Memory B cell (primary cell): Measurements from ENCODE around the gene SCN8A.
A peak's percentile ranks its signal among the peaks of the same experiment; 100 is the strongest.

Experiments used
- ATAC-seq: fragments of 150-1000 bp; cut with Tn5 transposase; 2 replicates; pipeline ENCODE4 v1.10.0; 2021; ENCODE audit warnings: low read depth, mild to moderate bottlenecking, moderate library complexity
- DNase-seq, 2 donors: peaks; one replicate each; pipeline ENCODE4 v3.0.0; 2022; ENCODE audit warnings: low spot score in 2 of 2
- H3K27ac Mint-ChIP-seq: one replicate; pipeline ENCODE4 v1.8.0; 2022; ENCODE audit warnings: mild to moderate bottlenecking, moderate library complexity, mixed read lengths
- H3K27me3 Mint-ChIP-seq: one replicate; pipeline ENCODE4 v1.8.0; 2022; ENCODE audit warnings: mixed read lengths
- H3K36me3 Mint-ChIP-seq: one replicate; pipeline ENCODE4 v1.8.0; 2022; ENCODE audit warnings: mild to moderate bottlenecking, mixed read lengths
- H3K4me1 Mint-ChIP-seq: one replicate; pipeline ENCODE4 v1.8.0; 2022; ENCODE audit warnings: mixed read lengths
- H3K4me3 Mint-ChIP-seq: one replicate; pipeline ENCODE4 v1.8.0; 2022; ENCODE audit warnings: mild to moderate bottlenecking, moderate library complexity, mixed read lengths
- H3K9me3 Mint-ChIP-seq: one replicate; pipeline ENCODE4 v1.8.0; 2022; ENCODE audit warnings: mixed read lengths

The SCN8A gene

GRCh38 chr12:51818086-51818485, 227.1 kb downstream of the SCN8A start:
- H3K4me3 Mint-ChIP-seq = no peak overlapping the region
- H3K9me3 Mint-ChIP-seq = no peaks in the 10 kb centered on the region
- H3K27me3 Mint-ChIP-seq = peaks cover 35% of the 10 kb centered on the region
- no peak for DNase-seq
- no peaks in the 10 kb centered on the region for H3K36me3 Mint-ChIP-seq
- no peak for ATAC-seq
- peaks cover 7% of the 10 kb centered on the region for H3K4me1 Mint-ChIP-seq
- H3K27ac Mint-ChIP-seq = no peak overlapping the region

GRCh38 chr12:51818566-51819300, 227.7 kb downstream of the SCN8A start:
- peaks cover 30% of the 10 kb centered on the region for H3K27me3 Mint-ChIP-seq
- H3K27ac Mint-ChIP-seq = no peak overlapping the region
- H3K9me3 Mint-ChIP-seq = no peaks in the 10 kb centered on the region
- H3K36me3 Mint-ChIP-seq = no peaks in the 10 kb centered on the region
- DNase-seq (no peak), ATAC-seq (no peak)
- peaks cover 7% of the 10 kb centered on the region for H3K4me1 Mint-ChIP-seq
- H3K4me3 Mint-ChIP-seq = no peak overlapping the region

GRCh38 chr12:51819736-51820525, 228.9 kb downstream of the SCN8A start:
- no peak for ATAC-seq

GRCh38 chr12:51820526-51821439, 229.8 kb downstream of the SCN8A start:
- ATAC-seq = peak; percentile 79
- peak; percentile 45 to 55 for DNase-seq
- Mint-ChIP-seq H3K9me3 (no peaks in the 10 kb centered on the region), H3K27ac (no peak overlapping the region), H3K36me3 (no peaks in the 10 kb centered on the region), H3K4me1 (peaks cover 4% of the 10 kb centered on the region), H3K27me3 (peaks cover 28% of the 10 kb centered on the region), H3K4me3 (peak overlapping the region; percentile 55)

More at GRCh38 chr12:51819736-51820525, 228.9 kb downstream of the SCN8A start:
- H3K27ac Mint-ChIP-seq = no peak overlapping the region
- H3K4me1 Mint-ChIP-seq = peaks cover 7% of the 10 kb centered on the region
- no peak for DNase-seq
- no peaks in the 10 kb centered on the region for H3K9me3 Mint-ChIP-seq
- no peaks in the 10 kb centered on the region for H3K36me3 Mint-ChIP-seq
- H3K4me3 Mint-ChIP-seq = peak overlapping the region; percentile 73
- peaks cover 29% of the 10 kb centered on the region for H3K27me3 Mint-ChIP-seq

GRCh38 chr12:51821440-51822260, 230.6 kb downstream of the SCN8A start:
- Mint-ChIP-seq H3K36me3 (no peaks in the 10 kb centered on the region), H3K4me1 (peaks cover 4% of the 10 kb centered on the region), H3K9me3 (no peaks in the 10 kb centered on the region), H3K4me3 (peak overlapping the region; percentile 39), H3K27ac (no peak overlapping the region), H3K27me3 (peaks cover 25% of the 10 kb centered on the region)
- DNase-seq = no peak
- peak; percentile 13 for ATAC-seq

- Mint-ChIP-seq H3K27me3 (peaks cover 22% of the 10 kb centered on the region), H3K4me1 (peaks cover 4% of the 10 kb centered on the region), H3K9me3 (no peaks in the 10 kb centered on the region), H3K4me3 (peak overlapping the region; percentile 14), H3K36me3 (no peaks in the 10 kb centered on the region), H3K27ac (no peak overlapping the region)
- no peak for DNase-seq
- no peak for ATAC-seq
Observed at GRCh38 chr12:51822261-51822616, 231.2 kb downstream of the SCN8A start.

GRCh38 chr12:51822956-51823355, 231.9 kb downstream of the SCN8A start:
- no peaks in the 10 kb centered on the region for H3K36me3 Mint-ChIP-seq
- H3K9me3 Mint-ChIP-seq = no peaks in the 10 kb centered on the region
- no peak overlapping the region for H3K27ac Mint-ChIP-seq
- H3K4me1 Mint-ChIP-seq = peaks cover 7% of the 10 kb centered on the region
- ATAC-seq (no peak), DNase-seq (no peak)
- H3K4me3 Mint-ChIP-seq = no peak overlapping the region
- H3K27me3 Mint-ChIP-seq = peaks cover 17% of the 10 kb centered on the region

GRCh38 chr12:51823875-51824565, 233.0 kb downstream of the SCN8A start:
- DNase-seq (no peak), ATAC-seq (no peak)
- H3K4me3 Mint-ChIP-seq = no peak overlapping the region
- H3K27ac Mint-ChIP-seq = no peak overlapping the region
- no peaks in the 10 kb centered on the region for H3K36me3 Mint-ChIP-seq
- peaks cover 14% of the 10 kb centered on the region for H3K4me1 Mint-ChIP-seq
- H3K27me3 Mint-ChIP-seq = peaks cover 16% of the 10 kb centered on the region
- no peaks in the 10 kb centered on the region for H3K9me3 Mint-ChIP-seq

- Mint-ChIP-seq H3K4me1 (peaks cover 10% of the 10 kb centered on the region), H3K9me3 (no peaks in the 10 kb centered on the region), H3K27me3 (peaks cover 17% of the 10 kb centered on the region), H3K36me3 (no peaks in the 10 kb centered on the region), H3K27ac (no peak overlapping the region), H3K4me3 (no peak overlapping the region)
- DNase-seq = no peak
- ATAC-seq = no peak
Observed at GRCh38 chr12:51825216-51825615, 234.2 kb downstream of the SCN8A start.

- no peak for ATAC-seq
- H3K27me3 Mint-ChIP-seq = peaks cover 17% of the 10 kb centered on the region
- no peaks in the 10 kb centered on the region for H3K9me3 Mint-ChIP-seq
- H3K27ac Mint-ChIP-seq = no peak overlapping the region
- DNase-seq = no peak
- no peaks in the 10 kb centered on the region for H3K36me3 Mint-ChIP-seq
- H3K4me1 Mint-ChIP-seq = peaks cover 10% of the 10 kb centered on the region
- H3K4me3 Mint-ChIP-seq = no peak overlapping the region
Observed at GRCh38 chr12:51826881-51827280, 235.8 kb downstream of the SCN8A start.

- Mint-ChIP-seq H3K36me3 (no peaks in the 10 kb centered on the region), H3K9me3 (no peaks in the 10 kb centered on the region), H3K4me3 (no peak overlapping the region), H3K27me3 (peaks cover 23% of the 10 kb centered on the region), H3K4me1 (peaks cover 19% of the 10 kb centered on the region), H3K27ac (no peak overlapping the region)
- peak; percentile 21 for ATAC-seq
- no peak for DNase-seq
Observed at GRCh38 chr12:51827925-51828818, 237.1 kb downstream of the SCN8A start.

GRCh38 chr12:51829011-51829481, 238.0 kb downstream of the SCN8A start:
- Mint-ChIP-seq H3K27ac (no peak overlapping the region), H3K36me3 (no peaks in the 10 kb centered on the region), H3K27me3 (peaks cover 32% of the 10 kb centered on the region), H3K4me3 (no peak overlapping the region), H3K4me1 (peaks cover 26% of the 10 kb centered on the region), H3K9me3 (no peaks in the 10 kb centered on the region)
- ATAC-seq (no peak), DNase-seq (no peak)
